SK-N-SH (cell line): Measurements from ENCODE around the gene INTS6. TPM values are rescaled to one million over a fixed set of nuclear protein-coding genes. Genes with fewer than 3 reads are reported as not detected.

Source experiments
- CTCF ChIA-PET: fragments of 300-600, 350-600 bp; formaldehyde crosslinking; extraction: SDS; loops from one replicate; lab custom pipeline; 2021; lab: Yijun Ruan, JAX
- POLR2A ChIA-PET: fragments of 350-600 bp; sonication (Branson Sonifier 250); formaldehyde crosslinking; extraction: SDS; loops from one replicate; lab custom pipeline; 2020; ENCODE audit warnings: antibody characterized with exemption, inconsistent platforms; lab: Yijun Ruan, JAX
- DNase-seq: peaks from one replicate; pipeline ENCODE4 v3.0.0; 2012
- H2AFZ ChIP-seq: fragments of 200-600 bp; sonication (generic); 2 replicates; pipeline ENCODE4 v1.8.1; 2016; ENCODE audit warnings: antibody characterized with exemption, mild to moderate bottlenecking, low read depth
- H3F3A ChIP-seq: fragments of 200-600 bp; sonication (generic); replicated peaks from 2 replicates; pipeline ENCODE3; 2016; ENCODE audit warnings: antibody characterized with exemption, mild to moderate bottlenecking; ENCODE audit not compliant: insufficient read depth
- H3K27ac ChIP-seq, 2 experiments: fragments of 200-500 bp in 1 of 2; fragments of 200-600 bp in 1 of 2; sonication (Bioruptor generic) in 1 of 2; sonication (generic), shearing (Covaris generic) in 1 of 2; 2 replicates each; pipeline versions ENCODE4 v1.5.1 to v1.6.1; 2014 to 2016; ENCODE audit warnings: low read depth in 2 of 2, inconsistent platforms in 1 of 2, low read length in 1 of 2, mild to moderate bottlenecking in 1 of 2, mixed read lengths in 1 of 2
- H3K27me3 ChIP-seq: fragments of 200-600 bp; sonication (generic), shearing (Covaris generic); 2 replicates; pipeline ENCODE4 v1.6.1; 2016; ENCODE audit warnings: mixed run types; ENCODE audit not compliant: insufficient read depth
- H3K36me3 ChIP-seq, 2 experiments: fragments of 200-500 bp in 1 of 2; fragments of 200-600 bp in 1 of 2; sonication (Bioruptor generic) in 1 of 2; sonication (generic) in 1 of 2; replicated peaks in 1 of 2; 2 replicates each; pipeline versions ENCODE3 to v1.5.1; 2014 to 2016; ENCODE audit warnings: low read length in 1 of 2, mild to moderate bottlenecking in 1 of 2; ENCODE audit not compliant: insufficient read depth in 2 of 2, control insufficient read depth in 1 of 2
- H3K4me1 ChIP-seq, 2 experiments: fragments of 200-500 bp in 1 of 2; fragments of 200-600 bp in 1 of 2; sonication (Bioruptor generic) in 1 of 2; sonication (generic), shearing (Covaris generic) in 1 of 2; 2 replicates each; pipeline versions ENCODE4 v1.5.1 to v1.6.1; 2014 to 2016; ENCODE audit warnings: low read depth in 1 of 2, low read length in 1 of 2, mixed run types in 1 of 2; ENCODE audit not compliant: insufficient read depth in 2 of 2, control insufficient read depth in 1 of 2
- H3K4me2 ChIP-seq: fragments of 200-600 bp; sonication (generic), shearing (Covaris generic); 2 replicates; pipeline ENCODE4 v1.6.1; 2017; ENCODE audit warnings: mixed run types
- H3K4me3 ChIP-seq, 2 experiments: fragments of 200-500 bp in 1 of 2; fragments of 200-600 bp in 1 of 2; sonication (Bioruptor generic) in 1 of 2; sonication (generic), shearing (Covaris generic) in 1 of 2; 2 replicates each; pipeline versions ENCODE4 v1.5.1 to v1.8.1; 2014 to 2016; ENCODE audit warnings: low read depth in 2 of 2, inconsistent platforms in 1 of 2, low read length in 1 of 2, mild to moderate bottlenecking in 1 of 2, mixed read lengths in 1 of 2, moderate library complexity in 1 of 2
- H3K79me2 ChIP-seq: fragments of 200-600 bp; sonication (generic); 2 replicates; pipeline ENCODE4 v1.8.1; 2017; ENCODE audit warnings: mild to moderate bottlenecking; ENCODE audit not compliant: insufficient read depth
- H3K9ac ChIP-seq: fragments of 200-600 bp; sonication (generic); 2 replicates; pipeline ENCODE4 v1.6.1; 2017; ENCODE audit warnings: mixed run types
- H3K9me2 ChIP-seq: fragments of 200-600 bp; sonication (generic); 2 replicates; pipeline ENCODE4 v1.6.1; 2017; ENCODE audit warnings: mixed run types
- H3K9me3 ChIP-seq: fragments of 200-600 bp; sonication (generic); 2 replicates; pipeline ENCODE4 v1.6.1; 2017; ENCODE audit warnings: mixed run types, mild to moderate bottlenecking, moderate library complexity
- H4K20me1 ChIP-seq: fragments of 200-600 bp; sonication (generic); 2 replicates; pipeline ENCODE4 v1.6.1; 2017; ENCODE audit warnings: mild to moderate bottlenecking, mixed run types; ENCODE audit not compliant: insufficient read depth
- CHD2 ChIP-seq: fragments of 150-350 bp; IDR thresholded peaks from 2 replicates; pipeline ENCODE4 v1.6.1; 2018; ENCODE audit warnings: low read length; ENCODE audit not compliant: partially characterized antibody
- ELF1 ChIP-seq: IDR thresholded peaks from 2 replicates; pipeline ENCODE4 v1.4.0; 2012
- FOSL2 ChIP-seq: IDR thresholded peaks from 2 replicates; pipeline ENCODE4 v1.4.0; 2012; ENCODE audit warnings: low read depth, mild to moderate bottlenecking, moderate library complexity, borderline replicate concordance
- FOXJ3 ChIP-seq: sonication (generic); formaldehyde crosslinking; IDR thresholded peaks from 2 replicates; pipeline ENCODE4 v1.5.1; 2020; ENCODE audit warnings: mild to moderate bottlenecking, missing genetic modification reagents
- JUND ChIP-seq: IDR thresholded peaks from 2 replicates; pipeline ENCODE4 v1.4.0; 2012
- MEF2A ChIP-seq: IDR thresholded peaks from 2 replicates; pipeline ENCODE4 v1.4.0; 2012; ENCODE audit warnings: low read depth, borderline replicate concordance
- MXI1 ChIP-seq: IDR thresholded peaks from 2 replicates; pipeline ENCODE4 v1.6.1; 2012; ENCODE audit warnings: mild to moderate bottlenecking, low read depth, low read length, improper control_type of control experiment
- POLR2AphosphoS5 ChIP-seq: IDR thresholded peaks from 2 replicates; pipeline ENCODE4 v1.6.1; 2012; ENCODE audit warnings: low read depth, low read length
- RAD21 ChIP-seq: IDR thresholded peaks from 2 replicates; pipeline ENCODE4 v1.6.1; 2012; ENCODE audit warnings: mild to moderate bottlenecking, low read length
- RCOR1 ChIP-seq: fragments of 150-350 bp; IDR thresholded peaks from 2 replicates; pipeline ENCODE4 v1.6.1; 2017; ENCODE audit warnings: antibody characterized with exemption, low read length
- RFX5 ChIP-seq: IDR thresholded peaks from 2 replicates; pipeline ENCODE4 v1.6.1; 2012; ENCODE audit warnings: mild to moderate bottlenecking, improper control_type of control experiment, low read length
- RXRA ChIP-seq: IDR thresholded peaks from 2 replicates; pipeline ENCODE4 v1.4.0; 2012; ENCODE audit warnings: low read depth, mild to moderate bottlenecking, borderline replicate concordance
- TAF1 ChIP-seq: IDR thresholded peaks from 2 replicates; pipeline ENCODE4 v1.6.1; 2012; ENCODE audit warnings: low read depth, mild to moderate bottlenecking, low read length, moderate library complexity, borderline replicate concordance
- TEAD4 ChIP-seq: IDR thresholded peaks from 2 replicates; pipeline ENCODE4 v1.4.0; 2012; ENCODE audit warnings: mild to moderate bottlenecking, borderline replicate concordance; ENCODE audit not compliant: insufficient read depth
- USF1 ChIP-seq: IDR thresholded peaks from 2 replicates; pipeline ENCODE4 v1.4.0; 2012; ENCODE audit warnings: low read depth, borderline replicate concordance
- YY1 ChIP-seq: IDR thresholded peaks from 2 replicates; pipeline ENCODE4 v1.4.0; 2012; ENCODE audit warnings: low read depth, mild to moderate bottlenecking
- WGBS: methylation state at CpG from one replicate; pipeline ENCODE4 v1.1.6; 2017; ENCODE audit warnings: low lambda C conversion rate; 5-methylcytosine and 5-hydroxymethylcytosine counted together
- polyA plus RNA-seq, 3 experiments: library from polyadenylated mRNA; depleted of rRNA; stranded (reverse); fragments of >200 nt; gene quantifications; 2 replicates each; pipeline ENCODE4 v1.2.3, GENCODE V29; 2012
- TF ChIP-seq, protein P1 (sequence below): fragments of 150-350 bp; IDR thresholded peaks from 2 replicates; pipeline ENCODE4 v1.6.1; 2016; ENCODE audit warnings: mild to moderate bottlenecking, low read depth, low read length

Gene INTS6
- polyA plus RNA-seq, 1 of the 3 experiments (the other 2 are of a cell fraction): 7.7 TPM

DNA sequence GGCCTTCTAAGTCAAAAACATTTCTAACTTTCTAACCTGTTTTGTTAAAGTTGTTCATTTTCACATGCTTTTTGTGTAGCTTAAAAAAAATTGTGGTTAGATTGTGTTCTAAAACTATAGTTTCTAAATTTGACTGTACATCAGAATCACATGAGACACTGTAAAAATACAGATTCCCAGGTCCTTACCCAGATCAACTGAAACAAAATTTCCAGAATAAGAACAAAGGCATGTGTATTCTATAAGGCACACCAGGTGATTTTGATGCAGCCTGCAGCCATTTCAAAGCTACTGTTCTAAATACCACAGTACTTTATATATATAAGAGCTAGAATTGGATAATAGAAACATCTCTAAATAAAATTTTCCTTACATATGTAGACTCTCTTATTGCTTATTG, 29.1 kb downstream of the INTS6 start (continued):
- TF ChIP-seq FOSL2 (no peak), ELF1 (no peak), TEAD4 (no peak), USF1 (no peak), RAD21 (no peak), JUND (no peak)
- TF ChIP-seq, all 33 proteins: peak for 0

DNA sequence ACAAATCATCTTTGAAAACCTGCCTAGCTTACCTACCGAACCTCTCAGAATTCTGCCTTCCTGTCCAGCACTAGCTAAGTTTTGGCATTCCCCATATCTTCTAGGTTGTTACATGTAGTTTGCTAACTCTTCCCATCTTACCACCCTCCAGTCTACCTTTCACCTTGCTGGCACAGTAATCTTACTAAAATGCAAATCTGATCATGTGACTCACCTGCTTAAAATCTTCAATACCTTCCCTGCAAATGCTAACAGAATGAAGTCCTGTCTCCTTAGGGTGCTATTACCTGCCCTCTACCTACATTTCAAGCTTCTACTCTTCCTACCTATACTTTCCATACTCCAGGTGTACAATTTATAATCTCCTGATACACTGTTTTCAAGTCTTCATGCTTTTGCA, 30.4 kb downstream of the INTS6 start:
- H3K27me3 ChIP-seq: no peaks in the 10 kb centered on the region
- WGBS: 100% methylated on average over 1 of the region's 1 CpG
- H3K4me3 ChIP-seq: no peak overlapping the region
- no peak for TF ChIP-seq MEF2A
- TF ChIP-seq FOSL2: no peak
- TF ChIP-seq RXRA: no peak
- no peak for TF ChIP-seq MXI1
- no peak for TF ChIP-seq POLR2AphosphoS5
- TF ChIP-seq YY1: no peak
- TF ChIP-seq TAF1: no peak
- H3K4me1 ChIP-seq: peaks cover 0 to 4% of the 10 kb centered on the region in 2 experiments; a peak in 3 of 4 replicates
- H3K79me2 ChIP-seq: peaks cover 45% of the 10 kb centered on the region
- DNase-seq: no peak
- H3K36me3 ChIP-seq: peaks cover 15 to 53% of the 10 kb centered on the region in 2 experiments
- H2AFZ ChIP-seq: no peak overlapping the region
- H3F3A ChIP-seq: no peaks in the 10 kb centered on the region
- ChIA-PET POLR2A (no interaction called here), CTCF (interaction anchor here (1.0 to 1.3 kb wide), 2 partner anchors 11 to 376 kb away, joined by 3 to 4 read pairs; no protein-coding TSS in a partner anchor)
- no peaks in the 10 kb centered on the region for H3K9me3 ChIP-seq
- H3K27ac ChIP-seq: no peak overlapping the region
- peaks cover 6% of the 10 kb centered on the region; the same call in 1 of the 2 replicates for H4K20me1 ChIP-seq
- no peak overlapping the region for H3K9ac ChIP-seq
- no peaks in the 10 kb centered on the region for H3K9me2 ChIP-seq
- no peak overlapping the region for H3K4me2 ChIP-seq

DNA sequence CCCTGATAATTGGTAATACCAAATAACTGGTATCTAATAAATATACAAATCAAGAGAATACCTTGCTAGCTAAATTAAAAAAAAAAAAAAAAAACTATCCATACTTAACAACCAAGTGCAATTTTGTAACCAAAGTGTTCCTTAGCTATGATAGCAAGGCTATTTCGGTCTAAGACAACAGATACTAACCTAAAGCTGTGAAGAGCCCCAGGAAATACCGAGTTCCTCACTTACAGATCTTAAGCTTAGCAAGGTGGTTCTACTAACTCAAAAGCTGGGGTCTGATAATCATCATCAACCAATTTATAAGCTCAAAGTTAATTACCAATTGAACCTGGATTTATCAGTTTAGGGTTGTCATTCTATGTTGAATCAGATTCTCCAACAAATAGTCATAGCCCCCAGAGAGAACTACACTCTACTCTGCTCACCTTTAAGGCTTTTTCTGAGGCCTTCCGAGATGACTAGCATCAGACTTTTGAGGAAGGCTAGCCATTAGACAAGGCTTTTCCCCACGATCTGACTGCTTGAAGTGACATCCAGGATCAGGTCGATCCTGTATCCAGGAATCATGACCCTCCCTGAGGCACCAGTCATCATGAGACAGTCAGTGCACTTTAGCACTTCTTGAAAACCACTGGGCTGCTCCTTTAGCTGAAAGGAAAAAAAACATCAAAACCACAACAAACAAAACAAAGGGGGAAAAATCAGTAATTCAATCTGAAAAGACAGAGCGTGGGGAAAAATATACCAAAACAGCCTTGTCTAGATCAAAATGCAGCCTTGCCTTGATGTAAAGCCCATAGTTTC, 31.9 kb downstream of the INTS6 start:
- Histone ChIP-seq H3K9me2 (no peaks in the 10 kb centered on the region), H4K20me1 (peaks cover 5% of the 10 kb centered on the region; the same call in 1 of the 2 replicates), H3K4me2 (no peak overlapping the region), H3K27ac (no peak overlapping the region; a peak in 1 of 4 replicates), H3K79me2 (peaks cover 38% of the 10 kb centered on the region), H2AFZ (no peak overlapping the region), H3K4me3 (no peak overlapping the region), H3K36me3 (peaks cover 24 to 58% of the 10 kb centered on the region in 2 experiments), H3K9ac (no peak overlapping the region), H3K9me3 (no peaks in the 10 kb centered on the region), H3K4me1 (peaks cover 0 to 4% of the 10 kb centered on the region in 2 experiments; a peak in 3 of 4 replicates)
- 84% methylated on average over 6 of the region's 6 CpGs for WGBS
- DNase-seq: no peak
- CTCF ChIA-PET: no interaction called here
- POLR2A ChIA-PET: no interaction called here
- no peak for TF ChIP-seq ELF1
- TF ChIP-seq CHD2: no peak
- TF ChIP-seq JUND: no peak
- TF ChIP-seq RCOR1: no peak
- TF ChIP-seq, protein P1, sequence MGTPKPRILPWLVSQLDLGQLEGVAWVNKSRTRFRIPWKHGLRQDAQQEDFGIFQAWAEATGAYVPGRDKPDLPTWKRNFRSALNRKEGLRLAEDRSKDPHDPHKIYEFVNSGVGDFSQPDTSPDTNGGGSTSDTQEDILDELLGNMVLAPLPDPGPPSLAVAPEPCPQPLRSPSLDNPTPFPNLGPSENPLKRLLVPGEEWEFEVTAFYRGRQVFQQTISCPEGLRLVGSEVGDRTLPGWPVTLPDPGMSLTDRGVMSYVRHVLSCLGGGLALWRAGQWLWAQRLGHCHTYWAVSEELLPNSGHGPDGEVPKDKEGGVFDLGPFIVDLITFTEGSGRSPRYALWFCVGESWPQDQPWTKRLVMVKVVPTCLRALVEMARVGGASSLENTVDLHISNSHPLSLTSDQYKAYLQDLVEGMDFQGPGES: no peak
- no peak for TF ChIP-seq YY1
- TF ChIP-seq RXRA: no peak
- TF ChIP-seq FOXJ3 (CRISPR knock-in tag): no peak
- TF ChIP-seq RFX5: no peak
- TF ChIP-seq, all 33 proteins: peak for 0
- no peaks in the 10 kb centered on the region for H3K27me3 ChIP-seq
- H3F3A ChIP-seq: no peaks in the 10 kb centered on the region
